HG03558 (cell line): ENCODE data around the gene CADM2.
"Not testable (repeated sequence)": the region's sequence is repeated elsewhere in the genome, so short reads cannot be mapped to it uniquely, and the experiment has no call there.

ENCODE experiments used
- ATAC-seq: cut with Tn5 transposase; IDR thresholded peaks from one replicate; pipeline ENCODE4 v1.9.1; 2021; ENCODE audit warnings: moderate number of reproducible peaks; ENCODE audit not compliant: unreplicated experiment; ENCODE audit errors: extremely low read depth

The CADM2 gene

DNA sequence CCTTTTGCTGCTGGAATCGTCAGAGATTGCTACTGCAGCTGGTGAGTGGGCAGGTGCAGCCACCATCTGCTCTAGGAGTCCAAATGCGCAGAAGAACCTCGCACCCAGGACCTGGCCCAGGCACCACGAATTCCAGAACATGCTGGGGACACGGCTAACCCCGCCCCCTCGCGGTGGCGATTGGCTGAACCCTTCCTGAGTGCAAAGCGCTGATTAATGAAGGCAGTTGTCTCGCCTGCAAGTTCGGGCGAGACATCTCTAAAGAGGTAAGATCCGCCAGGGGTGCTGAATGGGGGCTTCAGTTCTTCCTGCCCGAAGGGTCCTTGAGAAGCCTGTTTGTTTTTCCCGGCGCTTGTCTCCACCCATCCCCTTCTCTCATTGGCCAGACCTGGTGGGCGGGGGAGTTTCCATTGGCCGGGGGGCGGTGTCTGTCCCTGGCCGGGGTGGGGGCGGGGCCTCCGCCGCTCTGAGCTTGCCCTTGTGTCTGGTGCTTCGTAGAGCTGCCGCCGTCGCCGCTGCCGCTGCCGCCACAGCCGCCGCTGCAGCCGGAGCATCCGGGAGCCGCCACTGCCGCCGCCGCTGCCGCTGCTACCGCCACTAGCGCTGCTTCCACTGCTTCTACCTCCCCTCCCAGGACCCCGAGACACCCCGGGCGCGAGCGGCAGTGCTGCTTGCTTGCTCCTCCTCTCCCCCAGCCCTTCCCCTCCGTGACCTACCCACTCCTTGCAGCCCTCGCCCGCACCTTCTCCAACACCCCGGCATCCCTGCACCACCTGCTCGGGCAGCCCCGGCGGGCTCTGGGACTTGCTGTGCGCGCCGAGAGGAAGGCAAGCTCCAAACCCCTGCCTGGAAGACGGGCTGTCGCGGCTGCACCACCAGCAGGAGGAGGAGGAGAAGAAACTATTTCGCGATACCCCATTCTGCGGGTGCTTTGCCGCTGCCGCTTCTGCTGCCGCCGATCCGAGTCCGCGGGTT, at the start of gene CADM2:
Gene CADM2, plus strand, starts transcription at position 495 of the 975 bp plus-strand sequence.
- ATAC-seq = peak; percentile 61

DNA sequence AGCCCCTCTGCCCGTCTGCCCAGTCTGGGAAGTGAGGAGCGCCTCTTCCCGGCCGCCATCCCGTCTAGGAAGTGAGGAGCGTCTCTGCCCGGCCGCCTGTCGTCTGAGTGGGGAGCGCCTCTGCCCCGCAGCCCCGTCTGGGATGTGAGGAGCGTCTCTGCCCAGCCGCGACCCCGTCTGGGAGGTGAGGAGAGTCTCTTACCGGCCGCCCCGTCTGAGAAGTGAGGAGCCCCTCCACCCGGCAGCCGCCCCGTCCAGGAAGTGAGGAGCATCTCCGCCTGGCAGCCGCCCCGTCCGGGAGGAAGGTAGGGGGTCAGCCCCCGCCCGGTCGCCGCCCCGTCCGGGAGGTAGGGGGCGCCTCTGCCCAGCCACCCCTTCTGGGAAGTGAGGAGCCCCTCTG, 40.2 kb upstream of the CADM2 start:
- not testable (repeated sequence) for ATAC-seq

DNA sequence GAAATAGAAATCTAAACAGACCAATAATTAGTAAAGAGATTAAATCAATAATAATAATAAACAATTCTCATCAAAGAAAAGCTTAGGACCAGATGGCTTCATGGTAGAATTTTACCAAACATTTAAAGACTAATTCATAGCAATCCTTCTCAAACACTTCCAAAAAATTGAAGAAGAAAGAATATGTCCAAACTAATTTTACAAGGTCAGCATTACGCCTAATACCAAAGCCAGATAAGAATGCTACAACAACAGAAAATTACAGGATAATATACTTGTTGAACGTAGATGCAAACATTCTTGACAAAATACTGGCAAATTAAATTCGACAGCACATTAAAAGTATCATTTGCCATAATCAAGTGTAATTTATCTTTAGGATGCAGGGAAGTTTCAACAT, 36.1 kb upstream of the CADM2 start:
- ATAC-seq = no peak

DNA sequence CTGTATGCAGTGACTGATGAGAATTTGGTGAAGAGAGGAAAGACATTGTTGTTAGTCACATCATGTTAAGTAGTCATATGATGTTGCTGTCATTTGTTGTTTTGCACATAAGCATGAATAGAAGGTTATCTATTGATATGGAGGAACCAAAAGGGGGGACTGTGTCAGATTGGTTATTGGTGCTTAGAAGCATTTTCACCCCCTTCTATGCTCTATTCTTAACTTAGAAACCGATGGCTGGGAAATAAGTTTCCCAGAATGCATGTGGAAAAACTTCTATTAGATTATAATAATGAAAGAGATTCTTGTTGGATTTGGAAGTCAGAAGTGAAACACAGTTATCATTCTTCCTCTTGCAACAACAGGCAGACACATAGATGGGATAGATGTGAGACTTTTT, 33.2 kb upstream of the CADM2 start:
- no peak for ATAC-seq

DNA sequence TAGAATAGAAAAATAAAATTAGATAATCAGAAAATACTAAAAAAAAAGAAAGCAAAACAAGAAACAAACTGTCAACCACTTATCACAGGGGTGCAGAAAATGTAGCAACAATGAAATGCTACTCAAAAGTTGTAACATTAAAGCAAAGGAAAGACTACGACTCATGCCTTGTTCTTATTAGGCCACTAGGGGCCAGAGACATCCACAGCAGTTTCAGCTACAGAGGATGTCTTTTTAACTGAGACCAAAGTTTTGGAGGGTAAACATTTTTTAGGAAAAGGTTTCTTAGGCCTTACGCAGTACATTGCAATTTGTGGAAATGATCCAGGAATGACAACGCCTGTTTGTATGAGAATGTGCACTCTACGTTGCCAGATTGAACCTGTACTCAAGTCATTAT, 15.4 kb upstream of the CADM2 start:
- no peak for ATAC-seq

DNA sequence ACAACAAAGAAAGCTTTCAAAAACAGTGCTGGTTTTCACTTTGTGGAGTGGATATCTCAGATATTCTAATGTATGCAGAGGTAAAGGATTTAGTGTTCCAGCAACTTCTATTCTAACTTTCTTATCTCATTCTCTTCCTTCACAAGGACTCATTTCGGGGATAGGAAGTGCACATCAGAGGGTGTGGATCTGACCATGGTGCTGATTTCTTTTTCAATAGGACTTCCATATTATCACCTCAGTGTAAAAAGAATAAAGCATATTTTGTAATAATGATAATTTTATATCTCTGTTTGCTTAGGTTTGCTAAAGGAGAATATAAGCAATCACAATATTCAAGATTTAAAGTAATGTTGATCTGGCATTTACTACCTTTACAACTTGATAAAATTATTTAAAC, 12.5 kb upstream of the CADM2 start:
- no peak for ATAC-seq

DNA sequence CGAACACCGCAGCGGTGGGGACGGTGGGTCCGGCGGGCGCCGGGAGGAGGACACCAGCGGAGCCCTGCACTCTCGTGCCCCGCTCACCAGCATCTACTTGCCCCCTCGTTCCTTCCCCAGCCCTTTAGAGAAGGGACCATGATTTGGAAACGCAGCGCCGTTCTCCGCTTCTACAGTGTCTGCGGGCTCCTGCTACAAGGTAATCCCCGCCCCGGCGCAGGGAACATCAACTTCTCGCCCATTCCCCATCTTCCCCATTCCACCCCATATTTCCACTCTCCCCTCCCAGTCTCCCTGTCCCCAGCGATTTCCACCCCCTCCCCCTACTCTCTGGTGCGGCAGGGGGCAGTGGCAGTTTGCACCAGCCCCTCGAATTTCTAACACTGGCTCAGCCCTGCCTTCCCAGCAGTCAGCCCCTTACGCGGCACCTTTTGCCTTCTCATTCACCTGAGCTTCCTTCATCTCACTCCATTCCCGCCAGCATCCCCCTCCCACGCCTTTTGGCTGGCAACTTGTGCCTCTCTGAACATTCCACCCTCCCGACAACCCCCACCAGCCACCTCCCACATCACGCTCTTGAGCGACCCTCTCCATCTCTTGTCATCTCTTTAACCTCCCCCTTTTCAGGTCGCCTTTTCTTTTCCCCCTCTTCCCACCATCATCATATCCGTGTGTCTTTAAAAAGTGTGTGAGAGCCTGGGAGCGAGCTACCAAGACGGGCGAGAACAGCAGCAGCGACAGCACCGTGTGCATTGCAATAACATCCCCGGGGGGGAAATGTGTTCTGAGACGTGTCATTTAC, 882 bp downstream of the CADM2 start:
- ATAC-seq = no peak

DNA sequence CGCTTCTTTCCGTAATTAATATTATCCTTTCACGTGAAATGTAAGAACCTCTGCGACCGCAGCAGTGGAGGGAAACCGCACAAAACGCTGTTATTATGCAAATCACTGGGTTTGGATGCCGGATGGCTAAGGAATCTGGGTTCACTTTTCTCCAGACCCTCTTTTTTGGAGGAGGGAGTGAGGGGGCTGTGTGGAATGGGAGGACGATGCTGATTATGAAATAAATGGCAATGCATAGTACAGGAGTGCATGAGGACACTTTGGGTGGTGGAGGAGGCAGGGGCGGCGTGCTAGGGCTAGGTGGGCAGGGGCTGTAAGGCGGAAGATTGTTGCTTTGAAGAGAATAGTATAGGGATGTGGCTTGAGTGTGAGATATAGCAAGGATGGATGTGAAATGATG, 1.8 kb downstream of the CADM2 start:
- ATAC-seq = no peak

DNA sequence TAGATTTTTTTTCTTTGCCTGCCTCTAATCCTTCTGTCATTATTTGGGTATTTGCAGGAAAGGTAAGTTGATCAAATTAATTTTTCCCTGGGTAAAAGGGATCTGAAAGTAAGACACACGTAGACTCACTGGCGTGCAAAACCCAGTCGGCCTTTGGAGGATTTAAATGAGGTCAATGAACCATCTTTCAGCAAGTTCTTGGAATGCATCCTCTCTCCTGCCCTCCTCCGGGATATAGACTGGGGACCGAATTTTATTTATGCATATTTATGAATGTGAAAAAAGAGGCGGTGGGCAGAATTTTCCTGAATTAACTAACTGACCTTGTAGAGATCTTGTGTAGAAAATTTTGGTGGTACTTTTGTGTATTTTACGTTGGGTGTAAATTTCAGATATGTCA, 2.2 kb downstream of the CADM2 start:
- no peak for ATAC-seq

DNA sequence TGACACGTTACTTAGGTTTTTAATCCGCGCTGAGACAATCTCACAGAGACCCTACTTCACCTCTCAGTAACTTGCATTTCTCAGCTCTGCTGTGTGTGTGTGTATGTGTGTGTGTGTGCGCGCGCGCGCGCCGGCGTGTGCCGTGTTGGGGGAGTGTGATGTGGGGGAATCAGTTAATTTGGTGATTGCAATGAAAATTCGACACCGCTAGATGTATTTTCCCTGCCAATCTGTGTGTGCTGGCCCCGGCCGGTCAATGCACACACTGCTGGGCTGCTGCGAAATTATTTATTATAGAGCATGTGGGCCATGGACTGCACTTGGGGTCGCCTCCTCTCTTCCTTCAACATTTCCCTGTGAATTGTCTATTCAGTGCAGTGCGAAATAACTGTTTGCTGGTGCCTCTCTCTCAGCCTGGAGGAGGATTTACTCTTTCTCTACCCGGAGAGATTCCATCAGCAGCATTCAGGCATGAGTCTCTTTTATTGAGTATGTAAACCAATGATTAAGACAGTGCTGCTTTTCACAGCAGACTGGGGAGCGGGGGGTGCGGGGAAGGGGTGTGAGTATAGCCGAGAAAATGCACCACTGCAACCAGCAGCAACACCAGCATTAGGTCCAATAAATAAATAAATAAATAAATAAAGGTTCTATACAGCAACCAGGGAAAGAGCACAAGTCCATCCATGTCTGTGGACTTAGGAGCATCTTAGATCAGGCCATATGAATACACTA, 2.9 kb downstream of the CADM2 start:
- no peak for ATAC-seq

DNA sequence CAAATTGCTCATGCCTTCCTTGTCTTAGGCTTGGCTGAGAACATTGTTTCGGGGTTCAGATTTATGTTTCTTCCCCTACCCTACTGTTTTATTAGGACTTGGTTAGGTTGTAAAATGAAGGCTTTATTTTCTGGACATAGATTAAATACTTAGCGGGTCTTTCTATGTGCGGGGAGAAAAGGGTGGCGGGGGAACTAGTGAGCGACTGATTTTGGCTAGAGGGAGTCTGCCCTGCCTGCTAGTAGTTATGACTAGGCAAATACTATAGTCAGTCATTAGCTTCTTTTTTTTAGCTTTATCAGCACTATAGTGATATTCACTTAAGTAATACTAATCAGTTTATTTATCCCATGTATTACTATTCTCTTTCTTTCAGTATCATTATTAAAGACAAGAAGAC, 3.6 kb downstream of the CADM2 start:
- ATAC-seq = no peak

DNA sequence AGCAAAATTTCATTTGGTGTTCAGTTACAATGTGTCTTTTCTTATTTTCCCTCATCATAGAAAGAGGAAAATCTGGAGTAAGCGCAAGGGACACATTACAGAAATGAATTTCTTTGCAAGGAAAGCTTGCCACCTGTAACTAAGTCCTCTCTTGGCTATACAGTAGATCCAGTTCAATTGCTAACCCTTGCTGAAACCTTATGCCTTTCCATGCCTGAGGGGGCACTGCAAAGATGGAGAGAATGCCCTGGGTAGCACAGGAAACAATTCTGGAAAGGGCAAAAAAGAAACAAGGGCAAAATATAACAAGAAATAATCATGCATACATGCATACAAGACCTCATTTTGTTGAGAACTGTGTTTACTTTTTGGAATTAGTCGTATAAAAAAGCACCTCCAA, 4.3 kb downstream of the CADM2 start:
- ATAC-seq = no peak

DNA sequence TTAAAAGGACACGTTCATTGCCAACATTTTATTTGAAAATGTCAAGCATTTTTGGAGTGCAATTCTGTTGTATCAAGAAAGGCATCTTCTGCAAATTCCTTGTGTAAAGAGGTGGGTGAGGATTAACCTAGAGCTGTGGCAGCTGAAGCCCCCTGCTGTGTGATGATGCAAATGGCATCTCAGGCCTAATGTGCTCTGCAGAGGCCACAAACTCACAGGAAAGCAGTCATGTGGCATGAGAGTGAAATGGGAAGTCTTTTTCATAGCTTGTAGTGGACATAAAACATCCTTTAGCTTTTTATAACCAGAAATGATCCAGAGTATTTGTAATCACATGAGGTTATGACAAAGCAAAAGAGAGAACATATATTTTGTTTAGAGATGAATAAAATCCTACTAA, 6.4 kb downstream of the CADM2 start:
- ATAC-seq = no peak

DNA sequence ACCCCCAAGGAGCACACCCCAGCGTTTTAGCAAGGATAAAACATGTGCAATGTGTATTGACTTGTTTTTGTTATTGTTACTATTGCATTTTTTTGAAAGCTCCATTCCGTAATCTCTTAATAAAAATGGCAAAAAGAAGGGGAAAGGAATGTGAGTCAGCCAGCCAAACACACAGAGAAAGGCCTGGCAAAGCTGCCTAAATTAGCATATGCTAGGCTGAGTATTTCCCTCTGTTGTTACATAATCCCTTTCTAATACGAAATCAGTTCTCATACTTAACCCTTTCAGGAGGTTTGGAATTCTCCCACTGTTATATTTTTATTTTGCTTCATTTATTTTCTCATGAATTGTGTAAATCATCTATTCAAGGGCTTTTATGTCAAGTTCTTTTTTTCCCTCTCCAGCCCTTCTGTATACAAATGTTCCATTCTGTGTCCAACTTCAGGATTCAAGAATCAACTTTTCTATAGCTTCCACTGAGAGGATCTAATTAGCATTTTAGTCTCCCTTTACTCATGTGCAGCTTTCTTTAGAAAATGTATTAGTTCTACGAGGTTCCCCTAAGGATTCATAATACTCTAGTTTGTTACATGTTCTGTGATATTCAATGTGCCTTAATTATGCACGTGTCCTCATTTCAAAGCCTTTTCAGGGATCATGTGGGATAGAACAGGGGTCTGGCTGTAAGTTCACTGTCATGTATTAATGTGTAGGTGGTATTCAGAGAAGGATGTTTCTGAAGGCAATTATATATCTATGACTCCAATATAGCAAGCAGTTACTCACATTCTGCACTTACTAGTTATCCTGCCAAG, 9.2 kb downstream of the CADM2 start:
- no peak for ATAC-seq

DNA sequence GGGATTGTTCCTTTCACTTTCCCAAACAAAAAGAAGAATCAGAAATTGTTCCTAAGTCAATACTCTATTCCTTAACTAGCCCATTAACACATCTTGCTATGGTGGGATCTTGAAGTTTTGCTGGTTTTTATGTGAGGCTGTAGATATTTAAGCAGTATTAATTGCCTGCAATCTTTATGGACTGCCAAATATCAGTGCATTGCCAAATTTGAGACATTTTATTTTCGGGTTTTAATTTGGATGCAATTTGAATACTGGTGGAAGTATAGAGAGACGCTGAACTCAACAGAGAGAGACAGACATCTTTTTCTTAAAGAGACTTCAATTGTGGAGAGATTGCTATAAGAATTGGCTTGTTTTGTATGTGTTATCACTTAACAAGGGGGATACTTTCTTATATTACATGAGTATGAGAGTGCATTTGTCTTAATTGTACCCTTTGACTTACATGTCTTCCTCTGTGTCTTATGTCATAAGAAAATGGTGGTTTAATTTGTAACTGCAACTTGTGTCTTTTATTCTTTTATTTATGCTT, 10.0 kb downstream of the CADM2 start:
- ATAC-seq = no peak

DNA sequence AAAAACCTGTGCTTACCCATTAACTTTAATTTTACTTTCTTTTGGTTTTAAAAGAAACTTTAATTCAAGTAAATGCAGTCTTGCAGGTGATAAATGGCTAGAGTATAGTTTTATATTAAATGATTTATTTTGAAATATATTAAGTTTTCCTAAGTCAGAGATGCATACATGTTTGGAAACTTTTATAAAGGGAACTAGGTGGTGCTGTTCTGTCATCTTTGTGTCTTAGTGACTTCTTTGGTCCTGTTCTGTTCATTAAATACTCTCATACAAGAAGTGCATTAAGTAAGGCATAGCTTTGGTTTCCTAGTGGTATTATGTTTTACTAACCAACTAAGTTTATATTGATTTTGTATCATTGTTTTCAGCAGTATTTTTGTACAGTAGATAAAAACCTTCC, 15.6 kb downstream of the CADM2 start:
- ATAC-seq = no peak

DNA sequence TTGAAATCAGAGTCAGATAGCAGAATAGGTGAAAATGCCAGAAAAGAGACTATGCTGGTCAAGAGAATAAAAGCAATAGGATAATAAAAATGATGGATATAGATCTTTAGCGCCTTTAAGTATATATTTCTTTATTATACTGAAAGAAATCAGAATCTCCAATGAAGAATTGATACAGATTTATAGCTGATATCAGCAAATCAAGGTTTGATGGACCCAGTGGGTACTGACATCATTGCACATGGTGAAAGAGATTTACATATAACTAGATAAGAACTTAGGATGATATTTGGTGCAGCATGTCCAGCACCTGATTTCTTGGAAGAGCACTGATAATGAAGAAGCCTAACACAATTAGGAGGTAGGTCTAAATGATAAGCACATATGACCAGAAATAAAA, 18.2 kb downstream of the CADM2 start:
- ATAC-seq = no peak

DNA sequence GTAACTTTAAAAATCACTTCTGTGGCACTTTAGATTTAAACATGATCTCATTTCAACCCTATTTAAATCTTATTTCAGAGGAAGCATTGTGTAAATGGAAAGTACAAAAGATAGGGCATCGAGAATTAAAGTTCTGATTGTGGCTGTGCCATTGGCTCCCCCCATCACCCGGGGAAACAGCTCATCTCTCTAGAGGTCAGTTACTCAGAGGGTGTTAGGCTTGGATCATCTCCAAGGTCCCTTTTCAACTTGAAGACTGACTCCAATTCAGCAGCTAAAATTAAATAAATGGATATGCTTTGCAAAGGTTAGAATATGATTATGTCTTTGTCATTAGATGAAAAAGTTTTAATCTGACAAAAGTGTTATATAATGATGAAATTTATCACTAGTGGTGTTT, 20.1 kb downstream of the CADM2 start:
- no peak for ATAC-seq

DNA sequence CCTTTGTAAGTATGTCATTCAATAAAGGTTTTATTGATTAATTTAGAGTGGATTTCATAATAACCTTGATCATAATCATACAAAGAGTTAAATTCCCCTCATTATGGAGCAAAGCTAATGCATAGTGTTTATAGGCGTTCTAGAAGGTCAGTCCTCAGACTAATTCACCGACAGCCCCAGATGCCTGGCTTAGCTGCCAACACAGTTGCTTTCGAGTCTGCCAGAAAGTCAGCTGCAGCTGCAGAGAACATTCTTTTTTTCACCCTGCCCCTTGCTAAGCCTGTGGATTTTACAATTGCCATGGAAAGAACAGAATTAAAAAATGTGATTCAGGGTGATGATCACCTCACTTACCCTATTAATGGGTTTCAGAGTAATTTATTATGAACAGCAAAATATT, 21.2 kb downstream of the CADM2 start:
- ATAC-seq = no peak

DNA sequence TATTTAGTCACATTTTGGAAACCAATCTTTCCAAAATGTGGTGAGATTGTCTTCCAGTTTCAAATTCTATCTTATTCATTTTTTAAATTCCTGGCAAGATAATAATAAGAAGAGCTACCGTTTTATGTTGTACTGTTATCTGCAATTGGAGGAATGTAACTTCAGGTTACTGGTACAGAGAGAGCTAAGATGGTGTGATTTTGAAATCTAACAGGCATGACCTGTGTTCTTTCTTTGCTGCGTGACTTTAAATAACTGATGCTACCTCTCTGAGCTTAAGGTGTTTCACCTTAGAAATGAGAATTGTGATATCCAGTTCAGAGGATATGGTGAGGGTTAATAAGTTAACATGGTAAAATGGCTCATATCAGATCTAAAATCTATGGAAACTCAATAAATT, 21.7 kb downstream of the CADM2 start:
- no peak for ATAC-seq
